ENCODE results near the gene FUT8.

The FUT8 gene

DNA sequence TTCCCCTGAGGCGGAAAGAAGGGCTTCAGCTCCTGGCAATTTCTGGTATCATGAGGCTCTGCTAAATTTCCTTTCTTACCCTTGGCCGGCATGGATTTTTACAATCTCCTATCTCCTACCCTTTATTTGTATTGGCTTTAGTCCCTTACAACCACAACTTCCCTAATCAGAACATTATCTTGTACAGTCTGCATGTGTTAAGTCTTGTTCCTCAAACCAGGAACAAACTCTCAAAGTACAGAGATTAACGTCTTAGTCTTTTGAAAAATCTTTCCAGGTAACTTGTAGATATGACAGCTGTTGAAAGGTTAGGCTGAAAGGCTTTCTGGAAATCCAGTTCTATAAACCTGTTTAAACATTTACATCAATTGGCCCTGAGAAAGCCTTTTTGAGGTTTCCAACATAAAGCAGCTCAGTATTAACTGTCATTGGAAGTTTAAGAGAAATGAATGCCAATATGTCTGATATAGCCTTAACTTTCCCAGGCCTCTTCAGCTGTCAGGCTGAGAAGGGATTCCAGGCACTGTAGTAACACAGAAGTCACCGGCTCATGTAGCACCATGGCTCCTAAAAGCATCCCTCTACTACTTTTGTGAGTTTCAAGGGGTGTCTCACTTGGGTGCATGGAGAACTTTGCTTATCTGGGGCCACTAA is 360.5 kb downstream of the FUT8 start:
- TF ChIP-seq, protein P1, sequence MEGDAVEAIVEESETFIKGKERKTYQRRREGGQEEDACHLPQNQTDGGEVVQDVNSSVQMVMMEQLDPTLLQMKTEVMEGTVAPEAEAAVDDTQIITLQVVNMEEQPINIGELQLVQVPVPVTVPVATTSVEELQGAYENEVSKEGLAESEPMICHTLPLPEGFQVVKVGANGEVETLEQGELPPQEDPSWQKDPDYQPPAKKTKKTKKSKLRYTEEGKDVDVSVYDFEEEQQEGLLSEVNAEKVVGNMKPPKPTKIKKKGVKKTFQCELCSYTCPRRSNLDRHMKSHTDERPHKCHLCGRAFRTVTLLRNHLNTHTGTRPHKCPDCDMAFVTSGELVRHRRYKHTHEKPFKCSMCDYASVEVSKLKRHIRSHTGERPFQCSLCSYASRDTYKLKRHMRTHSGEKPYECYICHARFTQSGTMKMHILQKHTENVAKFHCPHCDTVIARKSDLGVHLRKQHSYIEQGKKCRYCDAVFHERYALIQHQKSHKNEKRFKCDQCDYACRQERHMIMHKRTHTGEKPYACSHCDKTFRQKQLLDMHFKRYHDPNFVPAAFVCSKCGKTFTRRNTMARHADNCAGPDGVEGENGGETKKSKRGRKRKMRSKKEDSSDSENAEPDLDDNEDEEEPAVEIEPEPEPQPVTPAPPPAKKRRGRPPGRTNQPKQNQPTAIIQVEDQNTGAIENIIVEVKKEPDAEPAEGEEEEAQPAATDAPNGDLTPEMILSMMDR (IDR thresholded peaks at IDR 0.05; ENCODE audit: borderline replicate concordance, extremely low read depth, low read length, poor library complexity, severe bottlenecking): no peak
- no peak for TF ChIP-seq EZH2 (IDR thresholded peaks at IDR 0.05; ENCODE audit: borderline replicate concordance, low read depth, low read length, severe bottlenecking)
- DNase-seq (no peak), ATAC-seq (ENCODE audit: insufficient read depth, low read depth) (no peak)
- Histone ChIP-seq H3K27ac (ENCODE audit: low read length) (no peak overlapping the region), H3K79me2 (ENCODE audit: insufficient read depth, low read length) (no peaks in the 10 kb centered on the region), H3K9ac (ENCODE audit: low read depth, low read length) (no peak overlapping the region), H3K27me3 (ENCODE audit: insufficient read depth, low read length, poor library complexity) (no peaks in the 10 kb centered on the region), H2AFZ (ENCODE audit: low read depth, low read length) (no peak overlapping the region), H3K4me3 (ENCODE audit: low read depth in 1 of 2, low read length in 2 of 2) (no peak overlapping the region), H3K9me3 (ENCODE audit: insufficient read depth, low read length, severe bottlenecking) (no peaks in the 10 kb centered on the region), H3K4me2 (ENCODE audit: insufficient read depth, low read length) (no peak overlapping the region), H3K4me1 (ENCODE audit: insufficient read depth, low read length) (no peaks in the 10 kb centered on the region), H4K20me1 (ENCODE audit: insufficient read depth, low read length) (no peaks in the 10 kb centered on the region), H3K36me3 (ENCODE audit: insufficient read depth, low read length) (no peaks in the 10 kb centered on the region)

DNA sequence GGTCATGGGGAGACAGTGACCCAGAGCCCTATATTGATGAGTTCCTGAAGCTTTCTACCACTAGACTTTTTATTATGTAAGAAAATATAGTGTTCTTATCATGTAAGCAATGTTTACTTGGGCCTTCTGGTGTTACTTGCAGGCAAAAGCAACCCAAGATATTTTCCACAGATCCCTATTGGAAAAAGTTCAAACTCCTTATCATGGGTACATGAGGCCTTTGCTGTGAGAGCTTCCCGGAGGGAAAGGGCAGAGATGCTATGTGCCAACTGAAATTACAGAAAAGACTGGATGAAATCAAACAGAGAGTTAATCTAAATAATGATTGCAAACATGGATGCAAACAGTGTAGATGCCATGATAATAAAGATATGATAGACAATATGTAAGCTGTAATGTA is 361.5 kb downstream of the FUT8 start:
- no peak overlapping the region for H3K4me3 ChIP-seq (ENCODE audit: low read depth in 1 of 2, low read length in 2 of 2)
- ATAC-seq (ENCODE audit: insufficient read depth, low read depth) (no peak), DNase-seq (no peak)
- H3K79me2 ChIP-seq (ENCODE audit: insufficient read depth, low read length): no peaks in the 10 kb centered on the region
- H2AFZ ChIP-seq (ENCODE audit: low read depth, low read length): no peak overlapping the region
- no peak overlapping the region for H3K9ac ChIP-seq (ENCODE audit: low read depth, low read length)
- no peaks in the 10 kb centered on the region for H3K36me3 ChIP-seq (ENCODE audit: insufficient read depth, low read length)
- H3K27ac ChIP-seq (ENCODE audit: low read length): no peak overlapping the region
- no peak overlapping the region for H3K4me2 ChIP-seq (ENCODE audit: insufficient read depth, low read length)
- H3K9me3 ChIP-seq (ENCODE audit: insufficient read depth, low read length, severe bottlenecking): no peaks in the 10 kb centered on the region
- H3K27me3 ChIP-seq (ENCODE audit: insufficient read depth, low read length, poor library complexity): no peaks in the 10 kb centered on the region
- H4K20me1 ChIP-seq (ENCODE audit: insufficient read depth, low read length): no peaks in the 10 kb centered on the region
- no peaks in the 10 kb centered on the region for H3K4me1 ChIP-seq (ENCODE audit: insufficient read depth, low read length)
- TF ChIP-seq, protein P1 (IDR thresholded peaks at IDR 0.05; ENCODE audit: borderline replicate concordance, extremely low read depth, low read length, poor library complexity, severe bottlenecking): no peak
- no peak for TF ChIP-seq EZH2 (IDR thresholded peaks at IDR 0.05; ENCODE audit: borderline replicate concordance, low read depth, low read length, severe bottlenecking)

DNA sequence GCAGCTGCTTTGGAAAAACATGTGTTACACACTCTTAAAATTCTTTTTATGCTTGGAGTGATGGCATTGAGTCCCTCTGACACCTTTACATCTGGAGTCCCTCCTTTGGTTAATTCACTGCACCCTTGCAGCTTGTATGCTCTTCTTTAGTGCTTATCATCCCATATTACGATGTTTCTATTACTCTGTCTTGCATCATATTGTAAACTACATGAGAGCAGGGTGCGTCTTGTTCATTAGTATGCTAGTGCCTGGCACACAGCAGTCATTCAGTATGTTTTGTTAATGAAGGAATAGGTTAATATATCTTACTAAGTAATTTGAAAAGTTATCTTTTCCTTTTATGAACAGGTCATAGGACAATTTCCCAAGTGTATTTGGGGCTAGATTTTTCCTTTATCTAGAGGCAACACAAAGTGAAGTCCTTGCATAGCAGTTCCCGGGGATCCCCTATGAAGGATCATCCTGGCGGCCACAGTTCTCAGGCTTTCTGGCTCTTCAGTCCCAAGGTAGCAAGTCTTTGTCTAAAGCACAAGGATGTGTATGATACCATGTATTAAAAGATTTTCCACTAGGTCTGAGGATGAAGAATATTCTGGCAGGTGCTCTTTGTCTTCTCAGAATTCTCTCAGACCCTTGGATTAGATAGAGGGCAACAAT is 363.8 kb downstream of the FUT8 start:
- Histone ChIP-seq H3K27ac (ENCODE audit: low read length) (no peak overlapping the region), H3K9ac (ENCODE audit: low read depth, low read length) (no peak overlapping the region), H3K27me3 (ENCODE audit: insufficient read depth, low read length, poor library complexity) (no peaks in the 10 kb centered on the region), H2AFZ (ENCODE audit: low read depth, low read length) (no peak overlapping the region), H3K79me2 (ENCODE audit: insufficient read depth, low read length) (no peaks in the 10 kb centered on the region), H3K36me3 (ENCODE audit: insufficient read depth, low read length) (no peaks in the 10 kb centered on the region), H3K9me3 (ENCODE audit: insufficient read depth, low read length, severe bottlenecking) (no peaks in the 10 kb centered on the region), H3K4me1 (ENCODE audit: insufficient read depth, low read length) (no peaks in the 10 kb centered on the region), H3K4me2 (ENCODE audit: insufficient read depth, low read length) (no peak overlapping the region), H3K4me3 (ENCODE audit: low read depth in 1 of 2, low read length in 2 of 2) (no peak overlapping the region), H4K20me1 (ENCODE audit: insufficient read depth, low read length) (no peaks in the 10 kb centered on the region)
- ATAC-seq (ENCODE audit: insufficient read depth, low read depth) (no peak), DNase-seq (no peak)
- TF ChIP-seq, protein P1 (IDR thresholded peaks at IDR 0.05; ENCODE audit: borderline replicate concordance, extremely low read depth, low read length, poor library complexity, severe bottlenecking): no peak
- TF ChIP-seq EZH2 (IDR thresholded peaks at IDR 0.05; ENCODE audit: borderline replicate concordance, low read depth, low read length, severe bottlenecking): no peak

Measured in DND-41 (cell line).